Measurements from ENCODE around the gene THAP10. TPM values are rescaled to one million over a fixed set of nuclear protein-coding genes. Genes with fewer than 3 reads are reported as not detected.

Gene THAP10
- total RNA-seq, 1 experiment from 2014 or later: 4.0 TPM

GRCh38 chr15:70857562-70858285 is 34.5 kb downstream of the THAP10 start:
- intact Hi-C loops (cut with micrococcal nuclease): loop anchor here (2.0 kb wide), 1 partner anchor 35 kb away; the partner anchor contains the start of genes LRRC49 and THAP10
- CTCF ChIA-PET: interaction anchor here (0.6 to 3.2 kb wide), 4 partner anchors 17 to 1678 kb away, joined by 3 to 13 read pairs (median 8); no protein-coding TSS in a partner anchor
- H3K36me3 Mint-ChIP-seq (ENCODE audit: insufficient read depth, unreplicated experiment): no peaks in the 10 kb centered on the region
- TF ChIP-seq, protein P1, sequence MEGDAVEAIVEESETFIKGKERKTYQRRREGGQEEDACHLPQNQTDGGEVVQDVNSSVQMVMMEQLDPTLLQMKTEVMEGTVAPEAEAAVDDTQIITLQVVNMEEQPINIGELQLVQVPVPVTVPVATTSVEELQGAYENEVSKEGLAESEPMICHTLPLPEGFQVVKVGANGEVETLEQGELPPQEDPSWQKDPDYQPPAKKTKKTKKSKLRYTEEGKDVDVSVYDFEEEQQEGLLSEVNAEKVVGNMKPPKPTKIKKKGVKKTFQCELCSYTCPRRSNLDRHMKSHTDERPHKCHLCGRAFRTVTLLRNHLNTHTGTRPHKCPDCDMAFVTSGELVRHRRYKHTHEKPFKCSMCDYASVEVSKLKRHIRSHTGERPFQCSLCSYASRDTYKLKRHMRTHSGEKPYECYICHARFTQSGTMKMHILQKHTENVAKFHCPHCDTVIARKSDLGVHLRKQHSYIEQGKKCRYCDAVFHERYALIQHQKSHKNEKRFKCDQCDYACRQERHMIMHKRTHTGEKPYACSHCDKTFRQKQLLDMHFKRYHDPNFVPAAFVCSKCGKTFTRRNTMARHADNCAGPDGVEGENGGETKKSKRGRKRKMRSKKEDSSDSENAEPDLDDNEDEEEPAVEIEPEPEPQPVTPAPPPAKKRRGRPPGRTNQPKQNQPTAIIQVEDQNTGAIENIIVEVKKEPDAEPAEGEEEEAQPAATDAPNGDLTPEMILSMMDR (IDR thresholded peaks at IDR 0.05; ENCODE audit: unreplicated experiment): no peak
- H3K4me1 Mint-ChIP-seq (ENCODE audit: insufficient read depth, unreplicated experiment): peaks cover 34% of the 10 kb centered on the region
- no peaks in the 10 kb centered on the region for H3K27me3 Mint-ChIP-seq (ENCODE audit: insufficient read depth, unreplicated experiment)
- H3K4me3 Mint-ChIP-seq (ENCODE audit: unreplicated experiment): no peak overlapping the region
- no peak for DNase-seq (ENCODE audit: unreplicated experiment)
- H3K27ac Mint-ChIP-seq (ENCODE audit: low read depth, unreplicated experiment): peak overlapping the region; percentile 65
- BruUV-seq (replicated peaks): no TSS peak
- POLR2A ChIA-PET: interaction anchor here (0.8 to 2.2 kb wide), 5 partner anchors 11 to 107 kb away, joined by 3 to 12 read pairs (median 3); no protein-coding TSS in a partner anchor
- no peaks in the 10 kb centered on the region for H3K9me3 Mint-ChIP-seq (ENCODE audit: unreplicated experiment)

- intact Hi-C loops (cut with micrococcal nuclease): loop anchor here (2.0 kb wide), 1 partner anchor 36 kb away; the partner anchor contains the start of genes LRRC49 and THAP10
- BruUV-seq (replicated peaks): TSS peak; percentile 84
- POLR2A ChIA-PET: interaction anchor here (0.5 to 2.2 kb wide), 7 partner anchors 11 to 108 kb away, joined by 3 to 12 read pairs (median 3); no protein-coding TSS in a partner anchor
Observed at GRCh38 chr15:70856884-70857561, 35.2 kb downstream of the THAP10 start.

GRCh38 chr15:70856177-70856883 is 35.9 kb downstream of the THAP10 start:
- BruUV-seq (replicated peaks): TSS peak; percentile 33
- no peaks in the 10 kb centered on the region for H3K27me3 Mint-ChIP-seq (ENCODE audit: insufficient read depth, unreplicated experiment)
- peak overlapping the region; percentile 65 for H3K27ac Mint-ChIP-seq (ENCODE audit: low read depth, unreplicated experiment)
- POLR2A ChIA-PET: interaction anchor here (0.5 to 4.3 kb wide), 7 partner anchors 7 to 105 kb away, joined by 3 to 19 read pairs (median 5); no protein-coding TSS in a partner anchor
- intact Hi-C loops (cut with micrococcal nuclease): loop anchor here (2.0 kb wide), 1 partner anchor 36 kb away; the partner anchor contains the start of genes LRRC49 and THAP10
- no peak for DNase-seq (ENCODE audit: unreplicated experiment)
- no peaks in the 10 kb centered on the region for H3K9me3 Mint-ChIP-seq (ENCODE audit: unreplicated experiment)
- TF ChIP-seq, protein P1 (IDR thresholded peaks at IDR 0.05; ENCODE audit: unreplicated experiment): no peak
- H3K4me1 Mint-ChIP-seq (ENCODE audit: insufficient read depth, unreplicated experiment): peaks cover 38% of the 10 kb centered on the region
- H3K36me3 Mint-ChIP-seq (ENCODE audit: insufficient read depth, unreplicated experiment): peaks cover 2% of the 10 kb centered on the region
- CTCF ChIA-PET: interaction anchor here (0.6 to 4.8 kb wide), 6 partner anchors 18 to 1259 kb away, joined by 3 to 30 read pairs (median 8); no protein-coding TSS in a partner anchor
- H3K4me3 Mint-ChIP-seq (ENCODE audit: unreplicated experiment): peak overlapping the region; percentile 7

More at GRCh38 chr15:70856884-70857561, 35.2 kb downstream of the THAP10 start:
- Mint-ChIP-seq H3K4me3 (ENCODE audit: unreplicated experiment) (peak overlapping the region; percentile 7), H3K4me1 (ENCODE audit: insufficient read depth, unreplicated experiment) (peaks cover 38% of the 10 kb centered on the region), H3K36me3 (ENCODE audit: insufficient read depth, unreplicated experiment) (no peaks in the 10 kb centered on the region), H3K27ac (ENCODE audit: low read depth, unreplicated experiment) (peak overlapping the region; percentile 65), H3K9me3 (ENCODE audit: unreplicated experiment) (no peaks in the 10 kb centered on the region), H3K27me3 (ENCODE audit: insufficient read depth, unreplicated experiment) (no peaks in the 10 kb centered on the region)
- CTCF ChIA-PET: interaction anchor here (0.6 to 3.2 kb wide), 4 partner anchors 18 to 1259 kb away, joined by 3 to 13 read pairs (median 8); no protein-coding TSS in a partner anchor
- TF ChIP-seq, protein P1 (IDR thresholded peaks at IDR 0.05; ENCODE audit: unreplicated experiment): no peak
- peak; percentile 88 for DNase-seq (ENCODE audit: unreplicated experiment)

Measured in MCF 10A (cell line).